GM19397 (cell line): ENCODE measurements around the gene LOXL4.

Experiments
- ATAC-seq: cut with Tn5 transposase; IDR thresholded peaks from one replicate; pipeline ENCODE4 v1.9.1; 2021; ENCODE audit warnings: mild to moderate bottlenecking, moderate library complexity; ENCODE audit not compliant: unreplicated experiment

Gene LOXL4

GRCh38 chr10:98265403-98266378, 2.3 kb downstream of the LOXL4 start:
- no peak for ATAC-seq

GRCh38 chr10:98264378-98265065, 3.5 kb downstream of the LOXL4 start:
- ATAC-seq, result no peak

- no peak for ATAC-seq
These were observed 4.9 kb downstream of the LOXL4 start for GRCh38 chr10:98263088-98263487.

- no peak for ATAC-seq
These were observed 5.4 kb downstream of the LOXL4 start for GRCh38 chr10:98262571-98262970.

GRCh38 chr10:98261436-98262277, 6.3 kb downstream of the LOXL4 start:
- ATAC-seq, result no peak

GRCh38 chr10:98260752-98261151, 7.2 kb downstream of the LOXL4 start:
- no peak for ATAC-seq

- ATAC-seq, result no peak
These were observed 7.6 kb downstream of the LOXL4 start for GRCh38 chr10:98260350-98260749.

- ATAC-seq, result no peak
These were observed 8.2 kb downstream of the LOXL4 start for GRCh38 chr10:98259606-98260315.

- no peak for ATAC-seq
These were observed 9.1 kb downstream of the LOXL4 start for GRCh38 chr10:98258683-98259454.

- no peak for ATAC-seq
These were observed 10.0 kb downstream of the LOXL4 start for GRCh38 chr10:98257961-98258360.

- no peak for ATAC-seq
These were observed 10.8 kb downstream of the LOXL4 start for GRCh38 chr10:98257198-98257597.

GRCh38 chr10:98256692-98257091, 11.3 kb downstream of the LOXL4 start:
- no peak for ATAC-seq

GRCh38 chr10:98255146-98255877, 12.7 kb downstream of the LOXL4 start:
- no peak for ATAC-seq

- no peak for ATAC-seq
These were observed 13.6 kb downstream of the LOXL4 start for GRCh38 chr10:98254234-98254974.

GRCh38 chr10:98253499-98253898, 14.5 kb downstream of the LOXL4 start:
- ATAC-seq, result no peak

- ATAC-seq, result no peak
These were observed 15.5 kb downstream of the LOXL4 start for GRCh38 chr10:98252464-98252863.

GRCh38 chr10:98251399-98251798, 16.6 kb downstream of the LOXL4 start:
- ATAC-seq, result no peak

- ATAC-seq, result no peak
These were observed 18.9 kb downstream of the LOXL4 start for GRCh38 chr10:98249134-98249533.
